Coronary artery (tissue), 2 donors: Measurements from ENCODE around the gene TEX13A.
A peak's percentile ranks its signal among the peaks of the same experiment; 100 is the strongest.

Source experiments
- DNase-seq: peaks from one replicate; pipeline ENCODE4 v3.0.0-alpha.2; 2017; ENCODE audit warnings: low spot score
- H3K27ac ChIP-seq, 2 donors: fragments of 200-600 bp; sonication (generic); one replicate each; pipeline ENCODE4 v1.5.1; 2016 to 2019
- H3K4me3 ChIP-seq: fragments of 200-600 bp; sonication (generic); 2 replicates; pipeline ENCODE4 v1.5.1; 2016; ENCODE audit warnings: mild to moderate bottlenecking, moderate library complexity
- CTCF ChIP-seq: fragments of 200-600 bp; sonication (generic); IDR thresholded peaks from one replicate; pipeline ENCODE4 v1.5.1; 2019; ENCODE audit warnings: antibody characterized with exemption

The TEX13A gene

GRCh38 chrX:105219454-105220401, 766 bp downstream of the TEX13A start:
- Histone ChIP-seq H3K4me3 (no peak overlapping the region), H3K27ac (no peak overlapping the region)
- no peak for DNase-seq
- TF ChIP-seq CTCF, result no peak

DNA sequence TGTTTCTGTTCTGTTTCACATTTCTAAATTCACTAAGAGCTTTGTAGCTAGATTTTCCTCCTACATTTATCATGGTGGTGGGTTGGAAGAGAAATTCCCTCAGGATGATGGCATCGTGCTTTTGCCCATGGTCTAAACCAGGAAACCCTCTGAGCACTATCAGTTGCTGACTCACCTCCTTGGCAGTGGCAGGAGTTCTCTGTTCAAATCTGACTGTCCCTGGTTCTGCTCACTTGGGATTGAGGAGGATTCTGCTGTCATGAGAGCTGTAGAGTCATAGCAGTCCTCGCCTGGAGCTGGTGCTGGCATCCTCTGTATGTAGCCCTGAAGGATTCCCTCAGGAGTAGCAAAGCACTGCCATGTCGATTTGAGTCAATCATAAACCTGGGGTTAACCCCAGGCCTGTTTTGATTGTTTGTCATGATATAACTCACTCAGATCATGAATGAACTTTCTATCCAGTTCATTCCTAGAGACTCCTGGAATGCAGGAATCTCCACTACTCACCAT, 9.4 kb downstream of the TEX13A start:
- Histone ChIP-seq H3K4me3 (no peak overlapping the region), H3K27ac (no peak overlapping the region)
- DNase-seq, result no peak
- TF ChIP-seq CTCF, result no peak

- TF ChIP-seq CTCF, result no peak
- Histone ChIP-seq H3K4me3 (no peak overlapping the region), H3K27ac (no peak overlapping the region)
- DNase-seq, result no peak
Measured at GRCh38 chrX:105210258-105210657, 10.2 kb downstream of the TEX13A start.

DNA sequence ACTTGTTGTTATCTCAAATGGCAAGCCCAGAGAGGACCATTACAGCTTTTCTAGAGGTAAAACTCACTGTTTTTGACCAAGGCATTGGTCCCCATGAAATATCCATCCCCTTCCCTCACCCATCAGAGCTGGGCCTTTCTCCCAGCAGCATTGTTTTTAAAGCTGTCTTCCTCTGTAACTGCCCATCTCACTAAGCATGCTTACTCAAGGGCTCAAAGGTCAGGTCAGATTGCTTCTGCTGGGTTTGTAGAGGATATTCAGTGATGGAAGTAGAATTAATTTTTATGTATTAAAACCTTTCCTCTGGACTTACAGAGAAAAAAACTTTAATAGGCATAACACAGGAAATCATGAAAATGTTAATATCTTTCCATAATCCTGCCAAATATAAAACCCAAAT, 11.1 kb downstream of the TEX13A start:
- H3K27ac ChIP-seq, result no peak overlapping the region
- no peak overlapping the region for H3K4me3 ChIP-seq
- TF ChIP-seq CTCF, result no peak
- DNase-seq, result no peak

DNA sequence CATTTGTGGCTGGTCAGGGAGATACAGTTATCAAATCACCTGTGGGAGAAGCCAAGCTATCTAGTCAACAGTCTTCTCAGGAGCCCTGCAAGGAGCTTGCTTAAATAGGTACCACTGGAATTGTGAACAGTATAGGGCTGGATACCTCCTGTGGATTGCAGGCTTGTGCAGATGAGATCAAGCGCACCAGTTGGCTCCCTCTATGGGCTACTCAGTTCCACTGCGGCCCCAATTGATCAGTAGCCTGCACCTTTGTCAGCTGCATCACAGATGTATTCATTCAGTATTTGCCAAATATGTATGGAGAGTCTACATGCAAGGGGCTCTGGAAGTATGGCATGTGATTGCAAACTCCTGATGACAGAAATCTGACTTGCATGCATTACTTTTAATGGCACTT, 28.6 kb downstream of the TEX13A start:
- TF ChIP-seq CTCF, result no peak
- no peak overlapping the region for H3K27ac ChIP-seq
- DNase-seq, result no peak
- no peak overlapping the region for H3K4me3 ChIP-seq

DNA sequence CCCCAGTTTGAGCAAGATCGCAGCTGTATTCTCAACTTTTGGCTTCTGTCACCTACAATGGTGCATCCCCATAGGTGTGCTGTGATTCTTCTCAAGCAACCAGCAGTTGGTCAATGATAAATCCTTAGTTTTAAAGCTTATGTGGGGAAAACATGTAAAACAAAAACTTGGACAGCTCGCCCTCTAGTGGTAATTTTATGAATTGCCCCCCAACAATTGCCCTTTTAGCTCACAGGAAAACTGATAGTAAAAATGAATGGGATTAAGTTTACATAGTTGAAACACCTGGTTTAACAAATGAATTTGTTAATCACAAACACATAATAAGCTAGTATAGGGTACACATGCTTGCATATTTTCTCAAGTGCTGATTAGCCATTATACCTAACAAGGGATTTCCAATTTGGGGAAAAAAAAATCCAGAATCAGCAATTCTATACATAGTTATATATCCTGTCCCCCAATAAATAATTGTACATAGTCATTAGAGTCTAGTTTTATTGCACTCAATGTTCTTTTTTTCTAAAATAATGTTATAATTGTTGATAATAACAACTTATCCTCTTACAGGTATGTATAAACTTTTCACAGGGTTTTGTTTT, 30.1 kb downstream of the TEX13A start:
- peak; percentile 71 for TF ChIP-seq CTCF
- H3K4me3 ChIP-seq, result no peak overlapping the region
- DNase-seq, result no peak
- no peak overlapping the region for H3K27ac ChIP-seq

DNA sequence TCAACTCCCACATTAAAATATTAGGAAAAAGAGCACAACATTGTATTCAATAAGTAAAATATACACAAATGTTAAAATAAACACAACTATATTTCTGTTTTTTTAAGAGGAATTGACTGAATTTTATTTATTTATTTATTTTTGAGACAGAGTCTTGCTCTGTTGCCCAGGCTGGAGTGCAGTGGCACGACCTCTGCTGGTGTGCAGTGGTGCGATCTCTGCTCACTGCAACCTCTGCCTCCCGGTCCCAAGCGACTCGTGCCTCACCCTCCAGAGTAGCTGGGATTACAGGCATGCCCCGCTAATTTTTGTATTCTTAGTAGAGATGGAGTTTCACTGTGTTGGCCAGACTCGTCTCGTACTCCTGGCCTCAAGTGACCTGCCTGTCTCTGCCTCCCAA, 31.4 kb downstream of the TEX13A start:
- H3K27ac ChIP-seq, result no peak overlapping the region
- no peak overlapping the region for H3K4me3 ChIP-seq
- no peak for TF ChIP-seq CTCF
- DNase-seq, result no peak
